ENCODE data around the gene METTL16. TPM values are rescaled to one million over a fixed set of nuclear protein-coding genes. Genes with fewer than 3 reads are reported as not detected.
"Not testable (repeated sequence)": the region's sequence is repeated elsewhere in the genome, so short reads cannot be mapped to it uniquely, and the experiment has no call there.

Gene METTL16
- total RNA-seq, 1 experiment from 2014 or later: 21.3 TPM

- Histone ChIP-seq H3K4me3 (no peak overlapping the region), H3K9me3 (no peaks in the 10 kb centered on the region), H3K36me3 (no peaks in the 10 kb centered on the region), H3K27me3 (no peaks in the 10 kb centered on the region)
- no peak for DNase-seq
These were observed 5.9 kb upstream of the METTL16 start for GRCh38 chr17:2517539-2517938.

DNA sequence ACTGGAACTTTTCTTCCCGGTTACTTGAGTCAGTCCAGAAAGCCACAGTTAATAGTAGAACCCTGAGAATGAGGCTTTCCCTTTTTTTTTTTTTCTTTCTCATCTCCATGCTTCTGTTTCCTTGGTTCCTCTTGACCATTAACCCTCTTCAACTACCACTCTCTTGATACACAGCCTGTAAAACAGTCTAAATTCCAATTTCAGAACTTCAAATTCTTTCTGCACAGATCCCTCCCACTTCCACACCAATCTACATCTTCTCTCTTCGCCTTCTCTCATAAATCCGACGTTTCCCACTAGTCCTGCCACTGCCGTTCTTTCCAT, 588 bp downstream of the METTL16 start:
- no peaks in the 10 kb centered on the region for H3K36me3 ChIP-seq
- DNase-seq: no peak

GRCh38 chr17:2510559-2510958, 1.1 kb downstream of the METTL16 start:
- H3K27me3 ChIP-seq: no peaks in the 10 kb centered on the region
- no peaks in the 10 kb centered on the region for H3K36me3 ChIP-seq
- no peak for DNase-seq
- H3K9me3 ChIP-seq: no peaks in the 10 kb centered on the region
- H3K4me3 ChIP-seq: peak overlapping the region; percentile 89

More for the DNA sequence above, 588 bp downstream of the METTL16 start:
- H3K27me3 ChIP-seq: no peaks in the 10 kb centered on the region
- no peaks in the 10 kb centered on the region for H3K9me3 ChIP-seq
- peak overlapping the region; percentile 89 for H3K4me3 ChIP-seq

- Histone ChIP-seq H3K36me3 (no peaks in the 10 kb centered on the region; the same call in 1 of the 2 replicates), H3K27me3 (no peaks in the 10 kb centered on the region), H3K9me3 (no peaks in the 10 kb centered on the region), H3K4me3 (no peak overlapping the region)
- no peak for DNase-seq
These were observed 3.7 kb downstream of the METTL16 start for GRCh38 chr17:2508035-2508434.

DNA sequence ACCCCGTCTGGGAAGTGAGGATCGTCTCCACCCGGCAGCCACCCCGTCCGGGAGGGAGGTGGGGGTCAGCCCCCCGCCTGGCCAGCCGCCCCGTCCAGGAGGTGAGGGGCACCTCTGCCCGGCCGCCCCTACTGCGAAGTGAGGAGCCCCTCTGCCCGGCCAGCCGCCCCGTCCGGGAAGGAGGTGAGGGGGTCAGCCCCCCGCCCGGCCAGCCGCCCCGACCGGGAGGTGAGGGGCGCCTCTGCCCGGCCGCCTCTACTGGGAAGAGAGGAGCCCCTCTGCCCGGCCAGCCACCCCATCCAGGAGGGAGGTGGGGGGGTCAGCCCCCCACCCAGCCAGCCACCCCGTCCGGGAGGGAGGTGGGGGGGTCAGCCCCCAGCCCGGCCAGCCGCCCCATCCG, 4.7 kb downstream of the METTL16 start:
- not testable (repeated sequence) for H3K27me3 ChIP-seq, H3K9me3 ChIP-seq, DNase-seq, H3K4me3 ChIP-seq, H3K36me3 ChIP-seq

- H3K36me3 ChIP-seq: peaks cover 10% of the 10 kb centered on the region
- DNase-seq: no peak
- H3K27me3 ChIP-seq: no peaks in the 10 kb centered on the region
- H3K4me3 ChIP-seq: no peak overlapping the region
- no peaks in the 10 kb centered on the region for H3K9me3 ChIP-seq
These were observed 8.1 kb downstream of the METTL16 start for GRCh38 chr17:2503627-2504026.

GRCh38 chr17:2502871-2503580, 8.7 kb downstream of the METTL16 start:
- Histone ChIP-seq H3K36me3 (peaks cover 10% of the 10 kb centered on the region), H3K9me3 (no peaks in the 10 kb centered on the region)
- DNase-seq: no peak

DNA sequence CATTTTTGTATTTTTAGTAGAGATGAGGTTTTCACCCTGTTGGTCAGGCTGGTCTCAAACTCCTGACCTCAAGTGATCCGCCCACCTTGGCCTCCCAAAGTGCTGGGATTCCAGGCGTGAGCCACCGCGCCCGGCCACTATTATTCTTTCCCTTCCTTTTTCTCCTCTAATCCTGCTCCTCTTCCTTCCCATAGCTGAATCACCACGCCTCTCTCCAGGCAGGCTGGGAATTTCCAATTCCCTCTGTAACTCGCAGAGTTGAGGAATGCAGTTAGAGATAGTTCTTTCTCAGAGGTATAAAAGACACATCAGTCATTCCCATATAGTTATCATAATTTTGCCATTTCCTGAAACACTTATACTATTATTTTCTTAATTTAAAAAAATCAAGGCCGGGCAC, 11.2 kb downstream of the METTL16 start:
- Histone ChIP-seq H3K4me3 (no peak overlapping the region), H3K27me3 (no peaks in the 10 kb centered on the region), H3K9me3 (no peaks in the 10 kb centered on the region), H3K36me3 (peaks cover 10% of the 10 kb centered on the region)
- no peak for DNase-seq

More at GRCh38 chr17:2502871-2503580, 8.7 kb downstream of the METTL16 start:
- Histone ChIP-seq H3K4me3 (no peak overlapping the region), H3K27me3 (no peaks in the 10 kb centered on the region)

DNA sequence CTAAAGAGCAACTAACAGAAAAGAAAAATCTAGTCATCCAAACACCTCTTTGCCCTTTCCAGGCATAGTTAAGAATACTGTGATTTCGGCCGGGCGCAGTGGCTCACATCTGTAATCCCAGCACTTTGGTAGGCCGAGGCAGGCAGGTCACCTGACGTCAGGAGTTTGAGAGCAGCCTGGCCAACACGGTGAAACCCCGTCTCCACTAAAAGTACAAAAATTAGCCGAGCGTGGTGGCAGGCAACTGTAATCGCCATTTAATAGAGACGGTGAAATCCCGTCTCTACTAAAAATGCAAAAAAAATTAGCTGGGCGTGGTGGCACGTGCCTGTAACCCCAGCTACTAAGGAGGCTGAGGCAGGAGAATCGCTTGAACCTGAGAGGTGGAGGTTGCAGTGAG, 22.4 kb downstream of the METTL16 start:
- H3K27me3 ChIP-seq, H3K4me3 ChIP-seq, DNase-seq, H3K36me3 ChIP-seq, H3K9me3 ChIP-seq: not testable (repeated sequence)

DNA sequence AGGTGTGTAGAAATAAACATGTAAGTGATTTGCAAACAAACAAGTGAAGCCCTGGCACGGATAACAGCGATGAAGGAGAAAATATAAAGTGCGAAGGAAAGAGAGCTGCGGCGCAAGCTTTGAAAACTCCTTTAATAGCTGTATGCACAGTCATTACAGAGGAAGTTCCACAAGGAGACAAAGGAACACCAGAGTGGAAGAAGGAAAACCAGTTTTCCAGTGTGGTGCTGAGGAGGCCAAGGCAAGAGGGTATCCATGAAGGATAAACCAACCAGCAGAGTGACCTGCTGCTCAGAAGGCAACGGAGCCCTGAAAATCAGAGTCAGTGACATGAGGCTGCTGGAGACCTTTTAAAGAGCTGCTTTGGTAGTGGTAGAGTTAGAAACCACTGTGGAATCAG, 24.4 kb downstream of the METTL16 start:
- H3K9me3 ChIP-seq: no peaks in the 10 kb centered on the region
- DNase-seq: no peak
- H3K36me3 ChIP-seq: no peaks in the 10 kb centered on the region
- H3K27me3 ChIP-seq: no peaks in the 10 kb centered on the region
- H3K4me3 ChIP-seq: no peak overlapping the region

DNA sequence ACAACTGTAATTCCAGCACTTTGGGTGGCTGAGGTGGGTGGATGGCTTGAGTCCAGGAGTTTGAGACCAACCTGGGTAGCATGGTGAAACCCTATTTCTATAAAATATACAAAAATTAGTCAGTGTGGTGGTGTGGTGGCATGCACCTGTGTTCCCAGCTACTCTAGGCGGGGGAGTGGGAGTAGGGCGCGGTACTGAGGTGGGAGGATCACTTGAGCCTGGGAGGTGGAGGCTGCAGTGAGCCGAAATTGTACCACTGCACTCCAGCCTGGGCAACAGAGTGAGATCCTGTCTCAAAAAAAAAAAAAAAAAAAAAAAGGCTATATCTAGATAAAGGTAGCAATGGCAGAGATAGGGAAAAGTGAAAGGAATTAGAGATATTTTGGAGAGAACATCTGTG, 25.0 kb downstream of the METTL16 start:
- not testable (repeated sequence) for H3K36me3 ChIP-seq, H3K27me3 ChIP-seq, H3K4me3 ChIP-seq, H3K9me3 ChIP-seq, DNase-seq

GRCh38 chr17:2485970-2486369, 25.7 kb downstream of the METTL16 start:
- no peaks in the 10 kb centered on the region for H3K36me3 ChIP-seq
- DNase-seq: no peak

DNA sequence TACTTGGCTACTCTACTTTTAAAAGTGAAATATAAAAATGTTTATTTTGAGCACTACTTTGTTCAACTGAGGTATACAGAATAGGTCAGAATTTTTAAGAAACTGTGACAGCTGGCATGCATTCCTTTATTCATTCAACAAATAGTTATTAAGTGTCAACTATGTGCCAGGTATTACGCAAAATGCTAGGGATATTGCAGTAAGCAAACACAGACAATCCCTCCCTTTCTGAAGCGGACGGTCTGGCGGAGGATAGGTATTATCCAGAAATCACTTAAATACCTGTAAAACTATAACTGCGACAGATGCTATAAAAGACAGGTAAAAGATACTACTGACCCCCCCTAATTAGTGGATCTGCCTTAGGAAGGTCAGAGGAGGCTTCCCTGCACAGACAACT, 26.1 kb downstream of the METTL16 start:
- no peak for DNase-seq
- Histone ChIP-seq H3K27me3 (no peaks in the 10 kb centered on the region), H3K4me3 (no peak overlapping the region), H3K36me3 (no peaks in the 10 kb centered on the region), H3K9me3 (no peaks in the 10 kb centered on the region)

More at GRCh38 chr17:2485970-2486369, 25.7 kb downstream of the METTL16 start:
- H3K9me3 ChIP-seq: no peaks in the 10 kb centered on the region
- H3K4me3 ChIP-seq: no peak overlapping the region
- H3K27me3 ChIP-seq: no peaks in the 10 kb centered on the region

DNA sequence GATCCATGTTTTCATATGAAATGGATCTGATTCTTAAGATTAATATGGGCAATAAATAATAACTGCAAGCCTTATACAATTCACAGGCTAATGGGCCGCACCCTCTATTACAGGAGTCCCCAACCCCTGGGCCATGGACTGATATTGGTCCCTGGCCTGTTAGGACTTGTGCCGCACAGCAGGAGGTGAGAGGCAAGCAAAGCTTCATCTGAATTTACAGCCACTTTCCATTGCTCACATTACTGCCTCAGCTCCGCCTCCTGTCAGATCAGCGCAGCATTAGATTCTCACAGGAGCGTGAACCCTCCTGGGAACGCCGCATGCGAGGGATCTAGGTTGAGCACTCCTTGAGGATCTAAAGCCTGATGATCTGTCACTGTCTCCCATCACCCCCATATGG, 26.8 kb downstream of the METTL16 start:
- Histone ChIP-seq H3K9me3 (no peaks in the 10 kb centered on the region), H3K4me3 (no peak overlapping the region), H3K27me3 (no peaks in the 10 kb centered on the region), H3K36me3 (no peaks in the 10 kb centered on the region)
- DNase-seq: no peak

DNA sequence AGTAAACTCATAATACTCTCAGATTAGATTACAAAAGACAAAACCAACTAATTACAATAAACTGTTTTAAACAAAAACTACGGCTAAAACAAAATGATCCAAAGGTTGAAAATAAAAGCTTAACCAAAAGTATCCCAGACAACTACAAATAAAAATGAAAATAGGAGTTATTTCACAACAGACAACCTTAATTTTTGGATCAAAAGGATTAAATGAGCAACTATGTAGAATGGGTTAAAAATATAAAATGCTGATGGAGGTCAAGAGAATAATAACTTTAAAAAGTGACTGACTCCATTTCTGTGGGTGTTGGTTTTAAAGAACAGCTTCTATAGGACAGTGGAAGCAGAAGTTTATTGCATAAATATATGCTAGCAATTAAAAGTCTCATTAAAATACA, 28.6 kb downstream of the METTL16 start:
- no peak for DNase-seq
- H3K4me3 ChIP-seq: no peak overlapping the region
- no peaks in the 10 kb centered on the region for H3K27me3 ChIP-seq
- no peaks in the 10 kb centered on the region for H3K36me3 ChIP-seq
- H3K9me3 ChIP-seq: no peaks in the 10 kb centered on the region

DNA sequence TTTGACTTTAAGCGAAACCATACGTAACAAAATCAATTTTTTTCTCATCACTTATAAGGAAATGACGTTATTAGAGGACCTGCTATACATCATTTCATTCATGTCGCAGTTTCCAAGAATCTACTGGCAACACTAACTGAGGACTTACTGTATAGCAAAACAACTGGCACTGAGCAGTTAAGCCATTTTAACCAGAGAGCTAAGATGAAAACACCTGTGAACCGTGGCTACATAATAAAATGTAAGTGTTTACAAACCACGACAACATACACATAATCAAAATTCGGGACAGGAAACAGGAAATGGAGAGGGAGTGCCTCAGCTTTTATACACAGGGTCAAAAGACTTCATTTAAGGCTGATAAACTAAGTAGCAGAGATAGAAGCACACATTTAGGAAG, 29.5 kb downstream of the METTL16 start:
- Histone ChIP-seq H3K36me3 (no peaks in the 10 kb centered on the region), H3K9me3 (no peaks in the 10 kb centered on the region), H3K27me3 (no peaks in the 10 kb centered on the region), H3K4me3 (no peak overlapping the region)
- DNase-seq: no peak

DNA sequence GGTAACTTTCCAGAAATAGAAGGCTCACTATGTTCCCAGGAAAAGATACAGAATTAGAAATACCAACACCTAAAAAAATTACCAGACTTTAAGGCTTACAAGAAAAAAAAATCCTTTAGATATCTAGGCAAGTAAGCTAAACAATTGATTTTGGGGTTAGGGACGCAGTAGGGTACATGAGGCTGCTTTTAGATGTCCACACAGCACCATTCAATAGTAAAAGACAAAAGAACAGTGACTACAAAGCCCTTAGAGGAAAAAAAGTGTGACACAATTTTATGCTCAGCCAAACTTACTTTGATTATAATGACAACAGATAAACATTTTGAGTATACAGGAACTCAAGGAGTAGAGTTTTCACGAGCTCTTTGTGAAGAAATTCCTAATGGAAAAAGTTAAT, 29.9 kb downstream of the METTL16 start:
- H3K36me3 ChIP-seq: no peaks in the 10 kb centered on the region
- no peak for DNase-seq
- no peaks in the 10 kb centered on the region for H3K9me3 ChIP-seq
- no peak overlapping the region for H3K4me3 ChIP-seq
- H3K27me3 ChIP-seq: no peaks in the 10 kb centered on the region

- Histone ChIP-seq H3K36me3 (peaks cover 9% of the 10 kb centered on the region), H3K4me3 (no peak overlapping the region), H3K9me3 (no peaks in the 10 kb centered on the region), H3K27me3 (no peaks in the 10 kb centered on the region)
- DNase-seq: no peak
These were observed 33.2 kb downstream of the METTL16 start for GRCh38 chr17:2478458-2478857.

DNA sequence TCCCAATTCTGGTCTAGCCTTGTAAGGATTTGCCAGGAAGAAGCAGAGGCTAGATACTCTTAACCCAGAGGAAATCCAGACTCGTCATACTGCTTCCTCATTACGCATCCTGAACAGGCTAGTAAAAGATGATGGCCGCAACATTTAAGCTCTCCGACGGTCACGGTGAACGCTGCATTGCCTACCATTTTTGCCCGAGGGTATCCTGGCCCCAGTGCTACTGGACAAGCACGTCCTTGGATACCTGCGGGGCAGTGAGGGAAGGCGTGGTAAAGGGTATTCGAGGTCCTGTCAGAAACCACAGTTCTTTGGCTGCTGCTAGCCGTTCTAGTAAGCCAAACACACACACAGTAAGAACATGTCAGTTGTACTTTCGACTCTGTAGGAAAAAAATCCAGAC, 36.6 kb downstream of the METTL16 start:
- H3K27me3 ChIP-seq: no peaks in the 10 kb centered on the region
- no peak overlapping the region for H3K4me3 ChIP-seq
- no peaks in the 10 kb centered on the region for H3K9me3 ChIP-seq
- no peak for DNase-seq
- H3K36me3 ChIP-seq: peaks cover 9% of the 10 kb centered on the region

Data from MG63 (cell line).